ENCODE results near the gene ALDH16A1. TPM values are rescaled to one million over a fixed set of nuclear protein-coding genes. Genes with fewer than 3 reads are reported as not detected.

The ALDH16A1 gene
- total and polyA plus RNA-seq, 2 of the 4 experiments (the other 2 are of a cell fraction), result 10.4 to 12.9 TPM

GRCh38 chr19:49437231-49437630 is 15.8 kb upstream of the ALDH16A1 start:
- in situ Hi-C loops (cut with MboI; ENCODE audit: low sequenced_read_pairs), result loop anchor here (10.0 kb wide), 1 partner anchor 172 kb away; no protein-coding TSS in a partner anchor
- Histone ChIP-seq H2BK5ac (ENCODE audit: low read depth, low read length, poor library complexity, severe bottlenecking) (no peak overlapping the region), H3K18ac (ENCODE audit: low read depth, low read length) (no peak overlapping the region), H2BK20ac (ENCODE audit: low read depth, low read length) (no peak overlapping the region), H3K9ac (ENCODE audit: low read depth, low read length) (no peak overlapping the region), H3K27ac (ENCODE audit: insufficient read depth, low read length) (no peak overlapping the region), H2AK5ac (ENCODE audit: low read depth, low read length) (no peak overlapping the region), H4K20me1 (ENCODE audit: insufficient read depth, low read length) (no peaks in the 10 kb centered on the region), H2BK15ac (ENCODE audit: low read depth, low read length) (no peak overlapping the region), H3K79me1 (ENCODE audit: low read depth in 1 of 2, low read length in 2 of 2) (no peaks in the 10 kb centered on the region), H3K23ac (ENCODE audit: low read depth, low read length) (no peak overlapping the region), H4K5ac (ENCODE audit: low read depth, low read length) (no peak overlapping the region), H3K27me3 (ENCODE audit: control insufficient read depth, insufficient read depth, low read length) (peaks cover 96% of the 10 kb centered on the region), H3K9me3 (ENCODE audit: control insufficient read depth, insufficient read depth, low read length) (peaks cover 11% of the 10 kb centered on the region), H3K4me1 (ENCODE audit: control insufficient read depth, insufficient read depth, low read length) (no peaks in the 10 kb centered on the region), H4K8ac (ENCODE audit: low read depth in 2 of 2, low read length in 2 of 2) (no peak overlapping the region), H3K4me3 (ENCODE audit: insufficient read depth, low read depth, low read length) (no peak overlapping the region), H2AFZ (replicated peaks; ENCODE audit: low read length, poor library complexity) (no peak overlapping the region), H4K91ac (ENCODE audit: insufficient read depth, low read depth, low read length) (no peak overlapping the region), H3K14ac (replicated peaks; ENCODE audit: low read depth, low read length) (no peak overlapping the region), H3K36me3 (ENCODE audit: control insufficient read depth, insufficient read depth, low read length) (no peaks in the 10 kb centered on the region), H2BK120ac (ENCODE audit: low read depth, low read length) (no peak overlapping the region), H2AK9ac (replicated peaks; ENCODE audit: low read depth, low read length, poor library complexity) (no peak overlapping the region), H3K56ac (ENCODE audit: extremely low read depth, insufficient read depth, low read length) (no peak overlapping the region), H3K9me1 (ENCODE audit: insufficient read depth, low read length) (no peaks in the 10 kb centered on the region), H3K4ac (ENCODE audit: low read depth, low read length) (no peak overlapping the region), H3K4me2 (ENCODE audit: low read depth, low read length) (no peak overlapping the region)
- no peak for ATAC-seq (ENCODE audit: low read depth)
- no CpG with 5 or more reads among the region's 8 CpGs for WGBS, 2 experiments (ENCODE audit: extremely low coverage in 2 of 2, insufficient read length in 1 of 2)
- DNase-seq, result no peak
- CTCF ChIA-PET, result no interaction called here
- intact Hi-C loops (cut with micrococcal nuclease), result no loop called here
- POLR2A ChIA-PET (ENCODE audit: unreplicated experiment), result no interaction called here
- no peak for TF ChIP-seq MAZ (IDR thresholded peaks at IDR 0.05; ENCODE audit: borderline replicate concordance, low read depth, low read length)
- TF ChIP-seq NFE2L2 (IDR thresholded peaks at IDR 0.05; ENCODE audit: low read depth, low read length), result no peak
- TF ChIP-seq USF2 (IDR thresholded peaks at IDR 0.05; ENCODE audit: low read depth, low read length), result no peak
- TF ChIP-seq POLR2A (IDR thresholded peaks at IDR 0.05; ENCODE audit: low read depth, low read length), result no peak
- no peak for TF ChIP-seq BHLHE40 (IDR thresholded peaks at IDR 0.05; ENCODE audit: low read depth, low read length)
- TF ChIP-seq SMC3 (IDR thresholded peaks at IDR 0.05; ENCODE audit: low read depth, low read length), result no peak
- no peak for TF ChIP-seq CHD1 (IDR thresholded peaks at IDR 0.05; ENCODE audit: low read depth, low read length)
- TF ChIP-seq RCOR1 (IDR thresholded peaks at IDR 0.05; ENCODE audit: insufficient replicate concordance, low read length), result no peak
- no peak for TF ChIP-seq CTCF (conservative IDR thresholded peaks at IDR 0.05; ENCODE audit: low read depth, low read length)
- no peak for TF ChIP-seq RFX5 (IDR thresholded peaks at IDR 0.05; ENCODE audit: low read depth, low read length)
- TF ChIP-seq ELK1 (IDR thresholded peaks at IDR 0.05; ENCODE audit: borderline replicate concordance, low read depth, low read length), result no peak
- TF ChIP-seq CEBPB (IDR thresholded peaks at IDR 0.05; ENCODE audit: low read depth, low read length), result no peak
- no peak for TF ChIP-seq RAD21 (IDR thresholded peaks at IDR 0.05; ENCODE audit: low read length)
- no peak for TF ChIP-seq MXI1 (IDR thresholded peaks at IDR 0.05; ENCODE audit: borderline replicate concordance, low read depth, low read length)
- no peak for TF ChIP-seq MAFK (IDR thresholded peaks at IDR 0.05; ENCODE audit: low read depth, low read length)
- no peak for TF ChIP-seq FOS (IDR thresholded peaks at IDR 0.05; ENCODE audit: low read depth, low read length)
- no TSS peak for BruUV-seq (replicated peaks)
- dilution Hi-C loops (cut with HindIII; ENCODE audit: low sequenced_read_pairs, unreplicated experiment), result no loop called here

Data from IMR-90 (cell line).